GM21825 (cell line): ENCODE measurements around the gene PCP4L1.
A peak's percentile ranks its signal among the peaks of the same experiment; 100 is the strongest.
"Not testable (repeated sequence)": the region's sequence is repeated elsewhere in the genome, so short reads cannot be mapped to it uniquely, and the experiment has no call there.

Experiments
- ATAC-seq: cut with Tn5 transposase; IDR thresholded peaks from one replicate; pipeline ENCODE4 v1.9.1; 2021; ENCODE audit warnings: mild to moderate bottlenecking, moderate library complexity; ENCODE audit not compliant: unreplicated experiment

PCP4L1 gene

DNA sequence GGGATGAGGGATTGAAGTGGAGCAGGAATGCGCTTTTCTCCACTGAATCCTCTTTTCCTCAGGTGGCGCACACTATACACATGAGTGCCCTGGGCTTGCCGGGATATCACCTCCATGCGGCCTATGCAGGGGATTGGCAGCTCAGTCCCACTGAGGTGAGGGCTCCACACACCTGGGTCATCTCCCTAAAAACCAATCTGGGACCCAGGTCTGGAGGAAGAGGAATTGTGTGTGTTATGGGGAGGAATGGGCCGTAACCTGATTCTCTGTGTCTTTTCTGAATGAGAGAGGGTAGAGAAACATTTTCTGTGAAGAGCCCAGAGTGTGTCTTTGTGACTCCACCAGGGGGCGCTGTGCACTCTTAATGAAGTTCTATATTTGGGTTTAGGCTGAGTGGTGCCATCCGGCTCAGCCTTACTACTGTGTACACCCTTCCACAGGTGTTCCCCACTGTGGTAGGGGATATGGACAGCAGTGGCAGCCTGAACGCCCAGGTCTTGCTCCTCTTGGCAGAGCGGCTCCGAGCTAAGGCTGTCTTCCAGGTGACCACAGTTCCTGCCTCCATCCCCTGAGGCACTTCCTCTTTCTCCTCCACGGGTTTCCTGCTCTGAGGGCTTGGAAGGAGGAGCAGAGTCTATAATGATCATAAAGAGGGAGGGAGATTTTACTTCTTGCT lies 31.2 kb upstream of the PCP4L1 start:
- ATAC-seq = peak; percentile 31

DNA sequence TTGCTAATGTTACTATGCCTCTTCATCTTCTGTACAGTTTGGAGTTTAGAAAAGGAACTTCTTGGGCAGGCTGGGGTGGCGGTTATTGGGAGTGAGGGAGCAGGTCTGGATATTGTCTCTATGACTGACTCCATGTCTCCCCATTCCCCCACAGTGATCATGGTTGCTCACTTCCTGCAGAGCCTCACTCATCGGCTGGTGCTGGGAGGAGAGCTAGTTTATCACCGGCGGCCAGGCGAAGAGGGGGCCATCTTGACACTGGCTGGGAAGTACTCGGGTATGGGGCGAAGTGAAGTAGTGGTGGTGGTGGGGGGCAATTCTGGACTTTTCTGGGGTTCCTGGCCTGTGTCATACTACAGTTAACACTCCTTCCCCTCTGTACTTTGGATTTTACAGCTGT lies 30.5 kb upstream of the PCP4L1 start:
- no peak for ATAC-seq

DNA sequence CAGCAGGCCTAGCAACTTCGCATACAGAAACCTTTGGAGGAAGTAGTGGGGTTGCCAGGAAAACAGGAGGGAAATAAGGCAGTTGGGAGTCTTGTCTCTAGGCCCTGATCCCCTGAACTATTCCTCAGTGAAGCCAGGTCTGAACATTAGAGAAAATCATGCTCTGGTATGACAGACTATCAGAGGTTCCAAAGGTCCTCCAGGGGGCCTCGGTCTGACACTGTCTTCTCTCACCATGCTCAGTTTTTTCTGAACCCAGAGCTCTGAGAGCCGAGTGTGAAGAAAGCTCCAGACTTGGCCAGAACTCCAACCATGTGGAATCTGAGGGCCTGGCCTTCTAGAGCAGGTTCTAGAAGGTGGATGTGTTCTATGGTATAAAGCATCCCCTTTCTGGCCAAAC lies 28.6 kb upstream of the PCP4L1 start:
- ATAC-seq = no peak

DNA sequence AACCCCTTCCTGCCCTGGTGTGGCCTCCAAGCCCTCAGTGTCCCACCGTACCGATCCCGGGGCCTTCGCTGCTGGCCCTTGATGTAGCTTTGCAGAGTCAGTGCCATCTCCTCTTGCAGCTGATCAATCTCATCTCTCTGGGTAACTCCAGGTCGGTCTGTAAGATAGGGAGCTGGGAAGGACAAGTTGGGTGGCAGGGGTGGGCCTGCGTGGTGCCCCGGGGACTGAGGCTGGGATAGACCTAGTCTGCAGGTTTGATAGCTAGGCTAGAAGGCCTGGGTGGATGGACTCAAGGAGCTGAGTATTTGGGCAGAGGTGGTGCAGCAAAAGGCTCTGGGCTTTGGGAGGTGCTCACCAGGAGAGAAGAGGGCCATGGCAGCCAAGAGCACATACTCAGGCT lies 27.8 kb upstream of the PCP4L1 start:
- ATAC-seq = no peak

DNA sequence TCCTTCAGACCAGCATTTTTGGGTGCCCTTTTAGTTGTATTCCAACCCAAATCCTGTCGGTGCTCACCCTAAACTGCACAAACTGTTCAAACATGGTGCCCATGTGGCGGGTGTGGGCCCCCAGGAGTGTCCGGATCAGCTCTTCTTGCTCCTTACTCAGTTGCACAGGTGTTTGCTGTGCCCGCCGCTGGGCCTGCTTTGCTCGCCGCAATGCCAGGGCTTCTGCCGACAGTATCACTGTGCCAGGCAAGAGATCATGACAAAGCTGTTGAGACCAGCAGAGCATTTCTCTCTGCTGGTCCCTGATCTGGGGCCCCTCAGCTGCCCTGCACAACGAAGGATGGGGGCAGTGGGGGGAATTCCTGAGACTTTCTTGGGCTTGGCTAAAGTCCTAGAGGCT lies 25.4 kb upstream of the PCP4L1 start:
- no peak for ATAC-seq

DNA sequence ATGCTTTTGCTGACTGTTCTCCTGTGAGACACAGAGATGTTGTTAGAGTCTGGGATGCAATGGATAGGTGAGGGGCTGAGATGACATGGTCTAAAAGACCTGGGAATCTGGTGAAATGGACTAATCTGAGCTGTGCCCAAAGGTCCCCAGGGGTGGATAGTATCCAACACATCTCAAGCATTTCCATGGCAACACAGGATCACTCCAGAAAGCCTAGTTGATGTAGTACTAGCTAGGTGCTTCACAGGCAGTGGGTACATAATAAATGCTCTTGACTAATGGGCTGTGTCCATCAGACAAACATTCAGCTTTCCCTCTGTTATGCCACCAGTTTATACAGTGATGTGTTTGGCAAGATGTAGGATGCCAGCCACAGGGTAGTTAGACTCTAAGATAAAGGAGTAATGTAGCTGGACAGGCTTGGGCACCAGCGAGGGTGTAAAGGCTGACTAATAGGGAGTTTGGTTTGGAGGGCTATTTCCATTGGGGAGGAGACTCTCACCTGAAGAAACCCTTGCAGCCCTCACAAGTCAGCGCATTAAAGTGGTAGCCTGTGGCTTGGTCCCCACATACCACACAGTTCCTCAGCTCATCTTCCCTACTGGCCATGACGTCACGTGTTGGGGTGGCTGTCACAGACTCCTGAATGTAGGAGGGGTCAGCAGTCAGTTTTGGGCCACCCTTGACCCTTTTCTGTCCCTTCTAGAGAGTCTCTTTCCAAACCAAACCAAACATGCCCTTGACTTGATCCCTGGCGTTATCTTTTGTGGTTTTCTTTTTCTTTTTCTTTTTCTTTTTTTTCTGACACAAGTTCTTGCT lies 22.4 kb upstream of the PCP4L1 start:
- no peak for ATAC-seq

DNA sequence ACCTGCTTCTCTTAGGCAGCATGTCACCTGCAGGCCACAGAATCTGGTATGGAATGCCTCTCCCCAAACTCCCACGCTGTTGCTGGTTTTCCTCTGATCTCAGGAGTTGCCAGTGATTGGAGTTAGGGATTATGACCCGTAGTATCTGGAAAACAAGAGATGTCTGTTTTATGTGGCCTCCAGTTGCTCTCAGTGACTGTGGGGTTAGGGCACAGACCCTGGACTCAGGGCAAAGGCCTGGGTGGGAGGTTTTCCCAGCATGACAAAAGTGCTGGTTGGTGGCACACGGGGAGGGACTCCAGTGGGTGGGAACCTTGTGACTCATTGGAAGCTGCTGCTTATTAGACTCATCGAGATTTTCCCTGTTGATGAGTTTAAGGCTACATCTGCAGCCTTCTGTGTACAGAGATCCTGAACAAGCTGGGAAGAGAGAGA lies 20.5 kb upstream of the PCP4L1 start, which contains the start of gene NR1I3:
Gene NR1I3, minus strand, starts transcription at position 165 of the 435 bp plus-strand sequence. CDS start 1,638 bp downstream, outside the sequence.
- ATAC-seq = no peak

DNA sequence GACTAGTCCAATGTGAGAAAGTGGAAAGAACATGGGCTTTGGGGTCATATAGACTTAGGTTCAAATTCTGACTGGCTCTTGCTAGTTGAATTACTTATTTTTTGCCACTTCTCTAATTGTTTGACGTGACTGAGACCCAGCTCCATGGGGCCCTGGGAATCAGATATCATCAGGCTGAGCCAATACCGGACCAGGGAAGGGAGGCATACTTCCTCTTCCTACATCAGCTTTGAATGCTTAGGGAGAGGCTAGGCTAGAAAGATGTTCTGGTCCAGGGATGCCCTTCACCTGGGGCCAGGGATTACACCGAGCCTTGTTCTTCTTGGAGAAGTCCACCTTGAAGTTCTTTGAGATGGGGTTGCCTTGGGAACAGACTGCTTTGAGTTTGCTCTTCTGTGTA lies 16.9 kb upstream of the PCP4L1 start:
- ATAC-seq = no peak

DNA sequence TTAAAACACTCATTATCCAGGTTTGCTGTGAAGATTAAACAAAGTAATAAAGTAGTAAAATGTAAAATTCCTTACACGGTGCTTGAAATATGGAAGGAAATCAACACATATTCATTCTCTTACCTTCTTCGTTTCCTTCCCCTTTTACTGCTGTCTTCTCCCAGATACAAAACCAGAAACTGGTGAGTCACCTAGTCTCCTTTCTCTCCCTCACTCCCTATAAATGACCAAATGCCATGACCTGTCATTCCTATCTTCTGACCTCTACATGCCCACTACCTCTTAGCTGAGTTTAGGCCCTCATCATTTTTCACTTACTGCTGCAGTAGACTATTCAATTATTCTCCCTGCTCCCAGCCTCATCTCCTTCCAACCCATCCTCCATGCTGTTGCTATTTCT lies 16.2 kb upstream of the PCP4L1 start:
- no peak for ATAC-seq

DNA sequence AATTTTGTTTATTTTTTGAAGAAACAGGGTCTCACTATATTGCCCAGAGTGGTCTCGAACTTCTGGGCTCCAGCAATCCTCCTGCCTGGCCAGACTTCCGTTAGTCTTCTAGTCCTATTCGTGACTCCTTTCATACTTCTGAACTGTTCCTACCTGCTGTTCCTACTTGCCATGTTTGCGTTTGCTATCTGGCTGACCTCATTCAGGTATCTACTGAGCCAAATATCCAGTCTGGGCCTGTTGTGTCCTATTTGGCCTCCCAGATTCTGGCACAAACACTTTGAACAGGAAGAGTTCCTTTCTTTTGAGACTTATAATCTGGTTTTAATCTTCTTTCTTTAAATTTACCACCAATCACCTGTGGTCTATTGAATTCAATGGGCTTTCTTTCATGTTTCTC lies 13.7 kb upstream of the PCP4L1 start:
- ATAC-seq = no peak

DNA sequence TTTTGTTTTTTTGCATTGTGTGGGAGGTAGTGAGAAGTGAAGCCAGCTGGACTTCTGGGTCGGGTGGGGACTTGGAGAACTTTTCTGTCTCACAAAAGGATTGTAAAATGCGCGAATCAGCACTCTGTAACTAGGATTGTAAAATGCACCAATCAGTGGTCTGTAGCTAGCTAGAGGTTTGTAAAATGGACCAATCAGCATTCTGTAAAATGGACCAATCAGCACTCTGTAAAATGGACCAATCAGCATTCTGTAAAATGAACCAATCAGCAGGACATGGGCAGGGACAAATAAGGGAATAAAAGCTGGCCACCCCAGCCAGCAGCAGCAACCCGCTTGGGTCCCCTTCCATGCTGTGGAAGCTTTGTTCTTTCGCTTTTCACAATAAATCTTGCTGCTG lies 8.4 kb upstream of the PCP4L1 start:
- not testable (repeated sequence) for ATAC-seq

DNA sequence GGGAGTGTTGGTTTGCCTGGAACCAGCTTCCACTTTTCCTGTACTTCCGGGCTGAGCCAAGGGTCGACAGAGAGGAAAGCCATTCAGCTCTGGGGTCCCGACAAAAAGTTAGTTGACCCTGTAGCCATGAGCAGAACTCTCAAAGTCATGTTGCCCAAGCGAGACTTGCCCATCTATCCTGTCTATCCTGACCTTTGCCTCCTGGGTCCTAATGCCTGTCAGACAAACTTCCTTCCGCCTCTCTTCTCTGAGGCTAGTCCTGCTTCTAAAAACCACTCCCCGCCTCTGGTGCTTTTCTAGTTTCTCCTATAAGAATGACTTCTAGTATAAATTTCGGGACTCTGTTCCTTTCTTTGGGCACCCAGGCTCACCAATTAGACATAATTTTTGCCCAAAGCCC lies 7.7 kb upstream of the PCP4L1 start:
- no peak for ATAC-seq

DNA sequence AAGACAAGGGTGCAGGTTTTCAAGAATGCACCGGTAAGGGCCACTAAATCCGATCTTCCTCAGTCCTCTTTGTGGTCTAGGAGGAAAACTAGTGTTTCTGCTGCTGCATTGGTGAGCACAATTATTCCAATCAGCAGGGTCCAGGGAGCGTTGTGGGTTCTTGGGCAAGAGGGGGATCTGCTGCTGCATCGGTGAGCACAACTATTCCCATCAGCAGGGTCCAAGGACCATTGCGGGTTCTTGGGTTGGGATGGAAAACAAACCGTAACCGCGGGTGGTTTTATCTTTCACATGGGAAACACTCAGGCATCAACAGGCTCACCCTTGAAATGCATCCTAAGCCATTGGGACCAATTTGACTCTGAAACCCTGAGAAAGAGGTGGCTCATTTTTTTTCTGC lies 7.0 kb upstream of the PCP4L1 start:
- no peak for ATAC-seq

DNA sequence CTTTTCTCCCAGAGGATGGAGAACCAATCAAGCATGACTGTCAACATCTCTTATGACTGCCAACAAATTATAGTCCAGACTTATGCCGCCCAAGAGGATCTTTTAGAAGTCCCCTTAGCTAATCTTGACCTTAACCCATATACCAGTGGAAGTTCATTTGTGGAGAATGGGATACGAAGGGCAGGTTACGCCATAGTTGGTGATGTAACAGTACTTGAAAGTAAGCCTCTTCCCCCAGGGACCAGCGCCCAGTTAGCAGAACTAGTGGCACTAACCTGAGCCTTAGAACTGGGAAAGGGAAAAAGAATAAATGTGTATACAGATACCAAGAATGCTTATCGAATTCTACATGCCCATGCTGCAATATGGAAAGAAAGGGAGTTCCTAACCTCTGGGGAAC lies 3.2 kb upstream of the PCP4L1 start:
- not testable (repeated sequence) for ATAC-seq

DNA sequence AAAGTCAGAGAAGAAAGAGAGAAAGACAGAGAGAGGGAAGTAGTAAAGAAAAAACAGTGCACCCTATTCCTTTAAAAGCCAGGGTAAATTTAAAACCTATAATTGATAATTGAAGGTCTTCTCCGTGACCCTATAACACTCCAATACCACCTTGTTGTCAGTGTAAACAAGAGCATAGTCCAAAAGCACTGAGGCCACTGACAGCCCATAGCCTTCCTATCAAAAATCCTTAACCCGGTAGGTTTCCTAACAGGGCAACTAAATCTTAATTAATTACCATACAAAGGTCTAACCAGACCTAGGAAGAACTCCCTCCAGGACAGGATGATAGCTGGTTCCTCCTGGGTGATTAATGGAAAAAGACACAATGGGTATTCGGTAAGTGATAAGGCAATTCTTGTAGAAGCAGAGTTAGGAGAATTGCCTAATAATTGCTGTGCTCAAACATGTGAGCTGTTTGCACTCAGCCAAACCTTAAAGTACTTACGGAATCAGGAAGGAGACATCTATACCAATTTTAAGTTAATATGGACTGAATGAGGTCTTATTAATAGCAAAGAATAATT lies 2.5 kb upstream of the PCP4L1 start:
- not testable (repeated sequence) for ATAC-seq

DNA sequence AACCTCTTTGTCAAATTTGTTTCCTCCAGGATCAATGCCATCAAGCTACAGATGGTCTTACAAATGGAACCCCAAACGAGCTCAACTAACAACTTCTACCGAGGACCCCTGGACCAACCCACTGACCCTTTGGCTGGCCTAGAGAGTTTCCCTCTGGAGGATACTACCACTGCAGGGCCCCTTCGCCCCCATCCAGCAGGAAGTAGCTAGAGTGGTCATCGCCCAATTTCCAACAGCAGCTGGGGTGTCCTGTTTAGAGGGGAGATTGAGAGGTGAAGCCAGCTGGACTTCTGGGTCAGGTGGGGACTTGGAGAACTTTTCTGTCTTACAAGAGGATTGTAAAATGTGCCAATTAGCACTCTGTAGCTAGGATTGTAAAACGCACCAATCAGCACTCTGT lies 1.4 kb upstream of the PCP4L1 start:
- not testable (repeated sequence) for ATAC-seq

DNA sequence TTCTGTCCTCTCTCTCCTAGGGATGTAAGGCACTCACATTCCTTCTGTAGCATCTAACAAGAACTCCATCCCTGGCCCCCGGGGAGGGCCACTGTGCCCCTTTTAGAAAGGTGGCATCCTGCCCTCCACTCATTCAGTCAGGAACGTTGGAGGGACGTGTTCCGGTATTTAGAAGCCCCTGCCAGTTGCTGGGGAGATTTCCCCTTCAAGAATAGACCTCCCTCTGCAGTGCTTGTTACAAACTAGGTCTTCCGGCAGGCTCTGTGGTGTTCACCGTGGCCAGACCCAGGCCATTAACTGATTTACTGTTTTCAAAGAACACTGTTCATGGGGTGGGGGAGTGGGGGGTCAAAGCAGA lies 779 bp downstream of the PCP4L1 start:
- ATAC-seq = no peak

DNA sequence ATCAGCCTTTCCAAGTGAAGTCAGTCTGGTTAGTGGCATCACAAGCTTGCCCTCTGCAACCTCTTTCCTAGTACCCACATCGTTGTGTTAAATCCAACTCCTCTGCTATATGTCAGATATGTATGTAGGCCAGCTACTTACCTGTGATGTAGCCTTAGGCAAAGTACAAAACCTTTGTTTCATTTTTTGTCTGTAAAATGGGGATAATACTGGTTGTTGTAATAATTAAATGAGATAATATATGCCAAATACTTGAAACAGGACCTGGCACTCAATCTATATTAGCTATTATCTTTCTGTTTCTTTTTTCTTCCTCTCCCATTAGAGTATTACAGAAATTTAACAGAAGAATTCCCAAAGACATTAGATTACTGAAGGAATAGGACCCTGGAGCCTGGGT lies 1.2 kb downstream of the PCP4L1 start:
- no peak for ATAC-seq

DNA sequence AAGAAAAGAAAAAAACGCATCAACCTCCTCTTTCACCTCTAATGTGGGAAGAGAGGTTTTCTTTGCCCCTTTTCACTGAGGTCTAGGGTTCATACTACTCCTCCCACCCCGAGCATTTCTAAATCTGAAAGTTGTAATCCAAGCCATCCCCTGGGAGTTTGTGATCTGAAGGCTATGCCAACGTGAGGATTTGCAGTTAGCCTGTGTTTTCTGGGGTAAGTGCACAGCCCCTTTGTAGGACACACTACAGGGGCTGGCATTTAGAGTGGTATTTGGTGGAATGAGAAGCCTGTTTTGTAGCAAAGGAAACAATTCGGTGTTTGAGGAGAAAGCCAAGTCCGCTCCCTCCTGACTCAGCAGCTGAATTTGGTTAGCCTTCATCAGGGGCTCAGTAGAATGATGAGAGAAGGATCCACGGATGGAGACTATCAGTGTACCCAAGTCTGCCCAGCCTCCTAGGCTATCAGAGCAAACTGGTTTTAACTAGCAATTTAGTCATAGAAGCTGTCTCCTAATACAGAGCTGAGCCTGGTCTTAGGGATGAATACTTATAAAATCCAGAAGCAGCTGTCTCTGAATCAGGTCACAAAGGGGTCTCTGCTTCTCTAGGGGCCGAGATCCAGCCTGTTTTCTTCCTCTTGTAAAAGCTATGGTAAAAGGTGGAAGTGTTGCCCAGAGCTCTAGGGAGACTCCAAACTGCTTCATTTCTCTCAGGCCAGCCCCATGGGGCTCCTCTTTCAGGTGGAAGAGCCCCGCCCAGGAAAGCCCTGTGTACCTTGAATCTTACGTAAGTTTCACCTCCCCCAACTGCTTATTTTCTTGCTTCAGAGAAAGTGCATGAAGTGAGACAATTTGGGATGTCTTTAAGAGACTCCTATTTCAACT lies 2.1 kb downstream of the PCP4L1 start:
- peak; percentile 24 for ATAC-seq

DNA sequence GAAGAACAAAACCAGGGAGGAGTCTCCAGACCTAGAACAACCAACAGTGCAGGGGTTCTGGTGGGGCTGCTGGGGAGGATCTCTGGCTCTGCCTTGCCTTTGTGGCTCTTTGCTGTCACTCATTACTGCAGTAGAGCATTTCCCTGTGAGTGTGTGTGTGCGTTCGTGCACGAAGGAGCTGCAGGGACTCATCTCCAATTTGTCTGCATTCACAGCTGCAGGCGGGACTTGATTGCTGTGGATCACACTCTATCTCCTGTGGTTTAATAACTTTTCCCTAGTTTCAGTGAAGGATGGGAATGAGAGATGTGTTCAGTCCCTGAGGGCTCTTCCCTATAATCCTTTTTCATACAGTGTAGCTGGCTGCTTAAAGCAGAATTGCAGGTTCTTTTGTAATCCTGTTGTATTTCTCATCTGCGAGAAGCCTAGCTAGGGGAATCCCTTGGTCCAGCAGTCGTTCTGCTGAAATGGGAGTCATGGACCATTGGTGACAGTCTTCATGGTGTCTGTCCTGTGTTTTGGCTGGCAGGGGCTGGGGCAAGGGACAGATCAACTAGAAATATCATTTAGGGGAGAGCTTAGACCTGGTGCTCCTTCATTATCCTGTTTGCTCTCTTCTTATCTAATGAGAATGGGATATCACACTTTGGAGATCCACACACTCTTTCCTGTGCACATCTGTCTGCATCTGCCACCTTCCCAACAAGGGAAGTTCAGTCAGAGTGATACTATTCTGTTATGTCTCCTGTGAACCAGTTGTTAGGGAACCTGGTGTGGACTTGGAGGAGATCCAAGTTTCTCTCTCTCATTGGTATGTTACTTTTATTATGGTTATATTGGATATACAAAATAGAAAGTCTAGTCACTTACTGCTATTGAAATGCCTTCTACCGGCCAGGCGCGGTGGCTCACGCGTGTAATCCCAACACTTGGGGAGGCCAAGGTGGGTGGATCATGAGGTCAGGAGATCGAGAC lies 3.0 kb downstream of the PCP4L1 start:
- ATAC-seq = peak; percentile 57
